Measurements from ENCODE around the gene PIH1D2. TPM values are rescaled to one million over a fixed set of nuclear protein-coding genes. Genes with fewer than 3 reads are reported as not detected.

Gene PIH1D2
- total RNA-seq, 1 experiment from 2014 or later, result 1.6 TPM

DNA sequence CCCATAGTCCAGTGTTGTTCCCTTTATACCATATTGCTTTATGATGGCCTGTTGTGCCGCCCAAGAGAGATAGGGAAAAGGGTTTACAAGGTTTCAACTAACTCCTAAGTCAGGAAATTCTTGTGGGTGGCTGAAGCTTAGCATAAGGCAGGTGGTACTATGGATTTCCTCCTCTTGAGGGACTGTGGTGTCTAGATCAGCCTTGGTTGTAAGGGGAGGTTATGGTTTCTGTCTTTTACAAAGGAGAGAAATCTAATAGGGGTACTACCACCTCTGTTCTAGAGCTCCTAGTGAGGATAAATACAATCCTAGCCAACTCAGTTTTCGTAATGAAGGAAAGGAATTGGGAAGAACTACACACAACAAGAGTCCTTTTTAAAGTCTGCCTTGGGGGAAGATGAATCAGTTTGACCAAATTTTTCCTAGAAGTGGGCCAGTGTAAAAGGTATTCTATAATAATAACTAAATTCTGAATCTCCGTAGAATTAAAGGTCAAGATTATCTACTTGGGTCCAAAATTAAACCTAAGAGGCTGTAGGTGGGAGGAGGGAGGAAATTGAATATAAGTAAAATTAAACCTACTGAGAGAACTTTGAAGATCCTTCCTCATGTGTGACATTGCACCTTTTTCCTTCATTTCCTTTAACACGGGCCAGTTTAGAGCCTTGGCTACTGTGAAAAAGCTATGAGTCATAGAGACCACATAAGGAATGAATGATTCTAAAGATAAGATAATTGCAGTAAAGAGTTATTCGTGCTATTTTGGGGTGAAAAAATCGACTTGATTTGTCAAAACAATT lies 31.5 kb downstream of the PIH1D2 start (continued):
- TF ChIP-seq, protein P1, sequence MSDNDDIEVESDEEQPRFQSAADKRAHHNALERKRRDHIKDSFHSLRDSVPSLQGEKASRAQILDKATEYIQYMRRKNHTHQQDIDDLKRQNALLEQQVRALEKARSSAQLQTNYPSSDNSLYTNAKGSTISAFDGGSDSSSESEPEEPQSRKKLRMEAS (IDR thresholded peaks at IDR 0.05), result peak; percentile 4; the same call in 1 of the 2 replicates
- TF ChIP-seq ZFX (IDR thresholded peaks at IDR 0.05) (no peak), CBX3 (IDR thresholded peaks at IDR 0.05; ENCODE audit: low read depth) (peak; percentile 55; the same call in 1 of the 2 replicates), EZH2 (IDR thresholded peaks at IDR 0.05) (no peak), RAD21 (IDR thresholded peaks at IDR 0.05; ENCODE audit: low read depth) (no peak), SRF (IDR thresholded peaks at IDR 0.05; ENCODE audit: low read depth) (peak; percentile 73; the same call in 1 of the 2 replicates), FOSL1 (IDR thresholded peaks at IDR 0.05; ENCODE audit: low read depth) (peak; percentile 80), EZH2phosphoT487 (IDR thresholded peaks at IDR 0.05; ENCODE audit: borderline replicate concordance) (no peak), YY1 (IDR thresholded peaks at IDR 0.05; ENCODE audit: extremely low read depth, insufficient replicate concordance, low read depth, low read length) (no peak), CEBPB (IDR thresholded peaks at IDR 0.05; ENCODE audit: low read depth) (peak; percentile 61), TCF7L2 (IDR thresholded peaks at IDR 0.05; ENCODE audit: borderline replicate concordance, extremely low read depth, insufficient read depth, insufficient read length) (no peak), SIN3A (IDR thresholded peaks at IDR 0.05; ENCODE audit: low read depth) (no peak)
- TF ChIP-seq, protein P2, sequence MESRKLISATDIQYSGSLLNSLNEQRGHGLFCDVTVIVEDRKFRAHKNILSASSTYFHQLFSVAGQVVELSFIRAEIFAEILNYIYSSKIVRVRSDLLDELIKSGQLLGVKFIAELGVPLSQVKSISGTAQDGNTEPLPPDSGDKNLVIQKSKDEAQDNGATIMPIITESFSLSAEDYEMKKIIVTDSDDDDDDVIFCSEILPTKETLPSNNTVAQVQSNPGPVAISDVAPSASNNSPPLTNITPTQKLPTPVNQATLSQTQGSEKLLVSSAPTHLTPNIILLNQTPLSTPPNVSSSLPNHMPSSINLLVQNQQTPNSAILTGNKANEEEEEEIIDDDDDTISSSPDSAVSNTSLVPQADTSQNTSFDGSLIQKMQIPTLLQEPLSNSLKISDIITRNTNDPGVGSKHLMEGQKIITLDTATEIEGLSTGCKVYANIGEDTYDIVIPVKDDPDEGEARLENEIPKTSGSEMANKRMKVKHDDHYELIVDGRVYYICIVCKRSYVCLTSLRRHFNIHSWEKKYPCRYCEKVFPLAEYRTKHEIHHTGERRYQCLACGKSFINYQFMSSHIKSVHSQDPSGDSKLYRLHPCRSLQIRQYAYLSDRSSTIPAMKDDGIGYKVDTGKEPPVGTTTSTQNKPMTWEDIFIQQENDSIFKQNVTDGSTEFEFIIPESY (IDR thresholded peaks at IDR 0.05; ENCODE audit: extremely low read depth, insufficient replicate concordance, low read length), result no peak
